A673 (cell line): Measurements from ENCODE around the gene ACSS1. TPM values are rescaled to one million over a fixed set of nuclear protein-coding genes. Genes with fewer than 3 reads are reported as not detected.

Experiments used
- Bru-seq: library from RNA; stranded (reverse); fragments of 400-500 nt; gene quantifications from one replicate; lab custom pipeline; 2021; lab: Mats Ljungman, UMichigan
- BruChase-seq, 2 experiments: library from RNA; stranded (reverse); fragments of 400-500 nt; gene quantifications; one replicate each; lab custom pipeline; 2021; lab: Mats Ljungman, UMichigan
- BruUV-seq: library from RNA; stranded (reverse); fragments of 400-500 nt; replicated peaks from 2 replicates; lab custom pipeline; 2021; lab: Mats Ljungman, UMichigan
- CTCF ChIA-PET: fragments of 300-600 bp; sonication (Branson Sonifier 250); formaldehyde crosslinking; loops from one replicate; lab custom pipeline; 2022; ENCODE audit warnings: antibody characterized with exemption; lab: Charles Lee
- POLR2A ChIA-PET: fragments of 300-600 bp; sonication (Branson Sonifier 250); formaldehyde crosslinking; loops from one replicate; lab custom pipeline; 2022; ENCODE audit warnings: antibody characterized with exemption; ENCODE audit not compliant: low non-redundant PET; lab: Charles Lee
- DNase-seq: peaks from one replicate; pipeline ENCODE4 v3.0.0-alpha.2; 2015; ENCODE audit warnings: low spot score
- H3K27ac ChIP-seq: fragments of 200-600 bp; sonication (generic); 2 replicates; pipeline ENCODE4 v1.5.1; 2016; ENCODE audit warnings: mixed run types, low read depth, mild to moderate bottlenecking, mixed read lengths, antibody characterized with exemption, low read length; ENCODE audit not compliant: poor library complexity, severe bottlenecking
- H3K27me3 ChIP-seq: fragments of 200-600 bp; sonication (generic); replicated peaks from 2 replicates; pipeline ENCODE4 v1.6.1; 2017; ENCODE audit warnings: mixed run types, low read depth, mild to moderate bottlenecking, mixed read lengths, antibody characterized with exemption, low read length; ENCODE audit not compliant: insufficient read depth, poor library complexity
- H3K36me3 ChIP-seq: fragments of 200-600 bp; sonication (generic); 2 replicates; pipeline ENCODE4 v1.6.1; 2016; ENCODE audit warnings: mixed run types, mild to moderate bottlenecking, mixed read lengths, antibody characterized with exemption, low read length; ENCODE audit not compliant: insufficient read depth, poor library complexity, severe bottlenecking
- H3K4me1 ChIP-seq: fragments of 200-600 bp; sonication (generic); 2 replicates; pipeline ENCODE4 v1.6.1; 2017; ENCODE audit warnings: mixed run types, mild to moderate bottlenecking, mixed read lengths, antibody characterized with exemption, low read length; ENCODE audit not compliant: insufficient read depth, poor library complexity, severe bottlenecking
- H3K4me3 ChIP-seq: fragments of 200-600 bp; sonication (generic); 2 replicates; pipeline ENCODE4 v1.5.1; 2016; ENCODE audit warnings: low read depth, mixed run types, mild to moderate bottlenecking, mixed read lengths, low read length; ENCODE audit not compliant: poor library complexity, severe bottlenecking
- H3K9me3 ChIP-seq: fragments of 200-600 bp; sonication (generic); 2 replicates; pipeline ENCODE4 v1.6.1; 2016; ENCODE audit warnings: mixed run types, low read depth, mild to moderate bottlenecking, mixed read lengths, antibody characterized with exemption, low read length; ENCODE audit not compliant: poor library complexity, severe bottlenecking
- EZH2 ChIP-seq: fragments of 200-600 bp; sonication (generic); IDR thresholded peaks from 2 replicates; pipeline ENCODE4 v1.6.1; 2017; ENCODE audit warnings: borderline replicate concordance, low read depth, mild to moderate bottlenecking, mixed read lengths, antibody characterized with exemption, low read length; ENCODE audit not compliant: poor library complexity, severe bottlenecking
- intact Hi-C: fragments of 100-400 bp; cut with micrococcal nuclease; formaldehyde crosslinking; loops from one replicate; pipeline ENCODE4 v1.10.0; 2022; ENCODE audit not compliant: unreplicated experiment
- long read RNA-seq: library from polyadenylated mRNA; stranded (forward); transcript quantifications from one replicate; pipeline ENCODE4 v2.0.0, GENCODE V29; 2022
- total RNA-seq: library from RNA; stranded (reverse); gene quantifications from 2 replicates; pipeline ENCODE4 v1.2.3, GENCODE V29; 2021
- TF ChIP-seq, protein P1 (sequence below): fragments of 300-800, 200-600 bp; sonication (generic); conservative IDR thresholded peaks from 2 replicates; pipeline ENCODE4 v1.5.1; 2017; ENCODE audit warnings: low read depth, mild to moderate bottlenecking, antibody characterized with exemption, low read length, moderate library complexity, mixed read lengths

ACSS1 gene
- total RNA-seq = 3.9 and 4.9 TPM in 2 replicates
- Bru-seq, nascent RNA = percentile 39 among the genes with signal in this experiment
- BruChase-seq, experiment 1, labeled RNA remaining after a 2-hour chase = percentile 42 among the genes with signal in this experiment
- percentile 41 among the genes with signal in this experiment for BruChase-seq, experiment 2, labeled RNA remaining after a 6-hour chase
- long read RNA-seq, transcript ACSS1-201 (14 exons, 3,680 nt) = major isoform, 10 of 17 reads
- long read RNA-seq, partial matches to known transcripts = 0 of 17 reads
- long read RNA-seq, other reads (novel, unspliced or antisense) = 7 of 17 reads

DNA sequence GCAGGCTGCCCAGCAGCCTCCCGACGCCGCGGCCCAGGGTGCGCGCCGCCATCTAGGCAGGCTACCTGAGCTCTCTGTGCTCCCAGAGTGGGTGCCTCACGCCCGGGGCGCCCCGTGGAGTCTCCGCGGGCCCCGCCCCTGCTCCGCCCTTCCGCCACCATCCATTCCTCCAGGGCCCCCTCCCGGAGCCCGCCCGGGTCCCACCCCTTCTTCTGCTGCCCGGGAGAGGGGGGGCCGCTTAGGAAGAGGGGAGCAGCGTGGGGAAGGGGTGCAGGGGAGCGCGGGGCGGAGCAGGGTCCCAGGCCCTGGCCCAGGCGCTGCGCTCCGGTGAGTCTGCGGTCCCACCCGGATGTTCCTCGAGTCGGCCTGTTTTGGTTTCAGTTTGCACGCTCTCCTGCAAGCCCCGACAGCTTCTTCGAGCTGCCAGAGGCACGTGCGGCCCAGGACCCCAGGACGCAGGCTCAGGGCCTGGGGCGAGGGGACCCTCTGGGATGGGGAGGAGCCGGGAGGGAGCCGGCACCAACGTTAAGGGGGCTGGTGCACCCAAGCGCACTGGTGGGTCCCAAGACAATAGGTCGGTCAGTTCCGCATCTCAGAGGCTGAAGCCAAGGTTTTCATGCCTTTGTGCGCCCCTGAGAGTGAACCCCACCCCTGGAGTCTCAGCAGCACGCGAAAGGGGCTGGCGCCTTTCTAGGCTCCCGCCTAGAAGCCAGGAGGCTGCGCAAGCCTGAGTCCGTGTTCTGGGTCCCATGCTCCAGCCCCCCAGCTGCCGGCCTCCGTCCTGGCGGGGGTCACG, at the start of gene ACSS1:
ACSS1 (minus strand) TSS at position 89 of the 796 bp plus-strand sequence; CDS start at position 52, 37 bp downstream.
- Histone ChIP-seq H3K36me3 (no peaks in the 10 kb centered on the region), H3K4me3 (peak within 1 kb of the TSS; percentile 68), H3K27me3 (peaks cover 34% of the 10 kb centered on the region), H3K9me3 (no peaks in the 10 kb centered on the region), H3K4me1 (peaks cover 15% of the 10 kb centered on the region), H3K27ac (peak within 1 kb of the TSS; percentile 38)
- ChIA-PET POLR2A (no interaction called here), CTCF (interaction anchor here (0.9 kb wide), 1 partner anchor 65 kb away, joined by 4 read pairs; the partner anchor contains the start of gene APMAP)
- intact Hi-C loops = no loop called here
- TF ChIP-seq EZH2 = no peak
- TF ChIP-seq, protein P1, sequence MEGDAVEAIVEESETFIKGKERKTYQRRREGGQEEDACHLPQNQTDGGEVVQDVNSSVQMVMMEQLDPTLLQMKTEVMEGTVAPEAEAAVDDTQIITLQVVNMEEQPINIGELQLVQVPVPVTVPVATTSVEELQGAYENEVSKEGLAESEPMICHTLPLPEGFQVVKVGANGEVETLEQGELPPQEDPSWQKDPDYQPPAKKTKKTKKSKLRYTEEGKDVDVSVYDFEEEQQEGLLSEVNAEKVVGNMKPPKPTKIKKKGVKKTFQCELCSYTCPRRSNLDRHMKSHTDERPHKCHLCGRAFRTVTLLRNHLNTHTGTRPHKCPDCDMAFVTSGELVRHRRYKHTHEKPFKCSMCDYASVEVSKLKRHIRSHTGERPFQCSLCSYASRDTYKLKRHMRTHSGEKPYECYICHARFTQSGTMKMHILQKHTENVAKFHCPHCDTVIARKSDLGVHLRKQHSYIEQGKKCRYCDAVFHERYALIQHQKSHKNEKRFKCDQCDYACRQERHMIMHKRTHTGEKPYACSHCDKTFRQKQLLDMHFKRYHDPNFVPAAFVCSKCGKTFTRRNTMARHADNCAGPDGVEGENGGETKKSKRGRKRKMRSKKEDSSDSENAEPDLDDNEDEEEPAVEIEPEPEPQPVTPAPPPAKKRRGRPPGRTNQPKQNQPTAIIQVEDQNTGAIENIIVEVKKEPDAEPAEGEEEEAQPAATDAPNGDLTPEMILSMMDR = no peak
- no TSS peak for BruUV-seq
- peak; percentile 68 for DNase-seq

DNA sequence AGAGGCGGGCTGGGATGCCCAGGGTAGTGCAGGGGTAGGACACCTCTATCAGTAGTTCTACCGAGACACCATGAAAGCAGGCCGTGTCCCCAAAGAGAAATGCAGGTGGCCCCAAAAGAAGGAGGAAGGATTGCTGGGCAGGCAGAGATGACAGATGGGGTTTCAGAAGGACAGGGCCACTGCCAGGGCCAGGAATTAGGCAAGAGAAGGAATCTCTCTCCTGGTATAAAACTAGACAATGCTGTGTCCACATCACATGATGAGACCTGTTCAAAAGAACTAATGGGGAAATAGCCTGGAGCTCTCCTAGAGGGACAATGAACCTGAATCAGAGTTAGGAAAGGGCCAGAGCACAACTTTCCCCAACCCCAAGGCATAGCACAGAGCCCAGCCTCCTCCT, 45.6 kb upstream of the ACSS1 start:
- ChIA-PET POLR2A (no interaction called here), CTCF (no interaction called here)
- Histone ChIP-seq H3K27ac (no peak overlapping the region), H3K9me3 (no peaks in the 10 kb centered on the region), H3K4me1 (no peaks in the 10 kb centered on the region), H3K27me3 (peaks cover 12% of the 10 kb centered on the region), H3K4me3 (no peak overlapping the region), H3K36me3 (no peaks in the 10 kb centered on the region)
- intact Hi-C loops = no loop called here
- no peak for TF ChIP-seq EZH2
- TF ChIP-seq, protein P1 = no peak
- no TSS peak for BruUV-seq
- DNase-seq = no peak

DNA sequence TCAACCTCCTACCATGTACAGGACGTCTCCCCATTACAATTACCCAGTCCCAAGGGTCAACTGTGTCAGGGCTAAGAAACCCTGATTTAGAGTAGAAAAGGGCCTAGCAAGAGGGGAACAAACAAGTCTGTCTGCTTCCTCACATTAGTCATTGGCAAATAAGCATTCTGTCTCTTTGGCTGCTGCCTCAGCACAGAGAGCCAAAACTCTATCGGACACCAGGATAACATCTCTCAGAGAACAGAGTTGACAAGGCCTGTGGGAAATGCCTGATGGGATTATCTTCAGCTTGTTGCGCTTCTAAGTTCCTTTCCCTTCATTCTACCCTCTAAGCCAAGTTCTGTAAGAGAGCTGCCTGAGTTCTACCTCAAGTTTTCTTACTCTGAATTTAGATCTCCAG, 43.0 kb upstream of the ACSS1 start:
- no peak overlapping the region for H3K4me3 ChIP-seq
- BruUV-seq = no TSS peak
- H3K36me3 ChIP-seq = no peaks in the 10 kb centered on the region
- TF ChIP-seq EZH2 = no peak
- TF ChIP-seq, protein P1 = no peak
- H3K27ac ChIP-seq = no peak overlapping the region
- no peak for DNase-seq
- CTCF ChIA-PET = no interaction called here
- intact Hi-C loops = no loop called here
- peaks cover 36% of the 10 kb centered on the region for H3K27me3 ChIP-seq
- no peaks in the 10 kb centered on the region for H3K9me3 ChIP-seq
- no peaks in the 10 kb centered on the region for H3K4me1 ChIP-seq
- POLR2A ChIA-PET = no interaction called here
